GM19099 (cell line): ENCODE data around the gene EYS.

Experiments
- POLR2A ChIP-seq: IDR thresholded peaks from 3 replicates; pipeline ENCODE4 v1.6.1; 2011; ENCODE audit warnings: low read depth; ENCODE audit not compliant: insufficient read length; ENCODE audit errors: extremely low read depth

The EYS gene

GRCh38 chr6:64737418-64737817 lies 969.6 kb downstream of the EYS start:
- no peak for TF ChIP-seq POLR2A

GRCh38 chr6:64736421-64736950 lies 970.5 kb downstream of the EYS start:
- TF ChIP-seq POLR2A = no peak

- no peak for TF ChIP-seq POLR2A
Measured at GRCh38 chr6:64733433-64733832, 973.6 kb downstream of the EYS start.

- no peak for TF ChIP-seq POLR2A
Measured at GRCh38 chr6:64732888-64733287, 974.1 kb downstream of the EYS start.

- TF ChIP-seq POLR2A = no peak
Measured at GRCh38 chr6:64729522-64729921, 977.5 kb downstream of the EYS start.

GRCh38 chr6:64727075-64727474 lies 980.0 kb downstream of the EYS start:
- TF ChIP-seq POLR2A = no peak

GRCh38 chr6:64724091-64724490 lies 982.9 kb downstream of the EYS start:
- no peak for TF ChIP-seq POLR2A

GRCh38 chr6:64723327-64724058 lies 983.5 kb downstream of the EYS start:
- no peak for TF ChIP-seq POLR2A

GRCh38 chr6:64721865-64722264 lies 985.2 kb downstream of the EYS start:
- no peak for TF ChIP-seq POLR2A

- no peak for TF ChIP-seq POLR2A
Measured at GRCh38 chr6:64717281-64717680, 989.7 kb downstream of the EYS start.

- no peak for TF ChIP-seq POLR2A
Measured at GRCh38 chr6:64715624-64716023, 991.4 kb downstream of the EYS start.

- TF ChIP-seq POLR2A = no peak
Measured at GRCh38 chr6:64714073-64714472, 993.0 kb downstream of the EYS start.

- no peak for TF ChIP-seq POLR2A
Measured at GRCh38 chr6:64713175-64713574, 993.9 kb downstream of the EYS start.

GRCh38 chr6:64712606-64713005 lies 994.4 kb downstream of the EYS start:
- no peak for TF ChIP-seq POLR2A

- no peak for TF ChIP-seq POLR2A
Measured at GRCh38 chr6:64703922-64704321, 1003.1 kb downstream of the EYS start.

- TF ChIP-seq POLR2A = no peak
Measured at GRCh38 chr6:64696053-64696452, 1011.0 kb downstream of the EYS start.

GRCh38 chr6:64694356-64694755 lies 1012.7 kb downstream of the EYS start:
- TF ChIP-seq POLR2A = no peak
